CD14-positive monocyte (primary cell): Measurements from ENCODE around the gene SCMH1. TPM values are rescaled to one million over a fixed set of nuclear protein-coding genes. Genes with fewer than 3 reads are reported as not detected.

Experiments used
- DNase-seq, 3 donors: peaks; one replicate each; pipeline ENCODE4 v3.0.0-alpha.2; 2011 to 2022
- H2AFZ ChIP-seq: 2 replicates; pipeline ENCODE4 v1.6.0; 2012; ENCODE audit warnings: mild to moderate bottlenecking, low read depth, low read length, inconsistent platforms; ENCODE audit not compliant: insufficient read depth, poor library complexity, severe bottlenecking
- H3K27ac ChIP-seq, 2 donors: 1 replicate in 1 of 2; 2 replicates in 1 of 2; pipeline ENCODE4 v1.5.1; 2012 to 2013; ENCODE audit warnings: low read length in 2 of 2, control low read depth in 1 of 2, inconsistent platforms in 1 of 2, low read depth in 1 of 2, mild to moderate bottlenecking in 1 of 2
- H3K27me3 ChIP-seq, 2 donors: one replicate each; pipeline versions ENCODE4 v1.6.0 to v1.6.1; 2011 to 2013; ENCODE audit warnings: low read length in 2 of 2; ENCODE audit not compliant: control insufficient read depth in 2 of 2, insufficient read depth in 2 of 2
- H3K36me3 ChIP-seq, 2 donors: replicated peaks in 1 of 2; 1 replicate in 1 of 2; 2 replicates in 1 of 2; pipeline versions ENCODE4 v1.5.1 to v1.6.1; 2012 to 2013; ENCODE audit warnings: low read length in 2 of 2, control low read depth in 1 of 2, inconsistent platforms in 1 of 2, mild to moderate bottlenecking in 1 of 2; ENCODE audit not compliant: insufficient read depth in 2 of 2, control insufficient read depth in 1 of 2
- H3K4me1 ChIP-seq, 2 donors: 1 replicate in 1 of 2; 2 replicates in 1 of 2; pipeline versions ENCODE4 v1.5.1 to v1.6.1; 2012 to 2013; ENCODE audit warnings: low read length in 2 of 2, control low read depth in 1 of 2, inconsistent platforms in 1 of 2, mild to moderate bottlenecking in 1 of 2, moderate library complexity in 1 of 2; ENCODE audit not compliant: insufficient read depth in 2 of 2, control insufficient read depth in 1 of 2
- H3K4me2 ChIP-seq: replicated peaks from 2 replicates; pipeline ENCODE3; 2012; ENCODE audit warnings: low read length, moderate library complexity, mild to moderate bottlenecking; ENCODE audit not compliant: poor library complexity, severe bottlenecking; ENCODE audit errors: extremely low read depth
- H3K4me3 ChIP-seq, 3 experiments: fragments of 200-600 bp in 1 of 3; sonication (generic) in 1 of 3; replicated peaks in 1 of 3; 1 replicate in 2 of 3; 2 replicates in 1 of 3; pipeline ENCODE4 v1.5.1; 2011 to 2013; ENCODE audit warnings: low read length in 3 of 3, mild to moderate bottlenecking in 3 of 3, control low read depth in 2 of 3, low read depth in 2 of 3, inconsistent platforms in 1 of 3, moderate library complexity in 1 of 3
- H3K79me2 ChIP-seq: 2 replicates; pipeline ENCODE4 v1.6.0; 2012; ENCODE audit warnings: mild to moderate bottlenecking, control low read depth, inconsistent platforms, low read length, moderate library complexity; ENCODE audit not compliant: insufficient read depth
- H3K9ac ChIP-seq: 2 replicates; pipeline ENCODE4 v1.6.0; 2017; ENCODE audit warnings: low read length, mild to moderate bottlenecking; ENCODE audit not compliant: insufficient read depth, poor library complexity, severe bottlenecking
- H3K9me3 ChIP-seq, 2 donors: replicated peaks in 1 of 2; 1 replicate in 1 of 2; 2 replicates in 1 of 2; pipeline versions ENCODE4 v1.5.1 to v1.6.1; 2012 to 2013; ENCODE audit warnings: low read length in 2 of 2, control low read depth in 1 of 2; ENCODE audit not compliant: control insufficient read depth in 1 of 2, insufficient read depth in 1 of 2
- H4K20me1 ChIP-seq: 2 replicates; pipeline ENCODE4 v1.6.0; 2012; ENCODE audit warnings: mild to moderate bottlenecking, low read length, control low read depth, moderate library complexity; ENCODE audit not compliant: insufficient read depth
- H3K27ac Mint-ChIP-seq, 7 donors: one replicate each; pipeline ENCODE4 v1.8.0; 2020; ENCODE audit warnings: mild to moderate bottlenecking in 7 of 7, mixed read lengths in 7 of 7, moderate library complexity in 6 of 7, inconsistent platforms in 2 of 7
- H3K27me3 Mint-ChIP-seq, 3 donors: one replicate each; pipeline ENCODE4 v1.8.0; 2021 to 2022; ENCODE audit warnings: low read depth in 3 of 3, mild to moderate bottlenecking in 3 of 3, mixed read lengths in 3 of 3, moderate library complexity in 3 of 3, inconsistent platforms in 1 of 3
- H3K36me3 Mint-ChIP-seq, 2 donors: one replicate each; pipeline ENCODE4 v1.8.0; 2020; ENCODE audit warnings: mixed read lengths in 2 of 2, inconsistent platforms in 1 of 2, mild to moderate bottlenecking in 1 of 2
- H3K4me1 Mint-ChIP-seq: one replicate; pipeline ENCODE4 v1.8.0; 2020; ENCODE audit warnings: mild to moderate bottlenecking, mixed read lengths
- H3K4me3 Mint-ChIP-seq, 2 donors: one replicate each; pipeline ENCODE4 v1.8.0; 2020; ENCODE audit warnings: mild to moderate bottlenecking in 2 of 2, mixed read lengths in 2 of 2, moderate library complexity in 1 of 2
- H3K9me3 Mint-ChIP-seq, 7 donors: one replicate each; pipeline ENCODE4 v1.8.0; 2020 to 2022; ENCODE audit warnings: mixed read lengths in 7 of 7, mild to moderate bottlenecking in 6 of 7, moderate library complexity in 6 of 7, inconsistent platforms in 2 of 7
- WGBS: methylation state at CpG from one replicate; pipeline ENCODE4 v1.1.5; 2013; ENCODE audit warnings: missing lambda C conversion rate; ENCODE audit not compliant: insufficient coverage; 5-methylcytosine and 5-hydroxymethylcytosine counted together
- intact Hi-C, 2 donors: fragments of 100-400 bp; cut with micrococcal nuclease; formaldehyde crosslinking; loops; one replicate each; pipeline versions ENCODE4 v1.15.0 to v1.15.1; 2023
- polyA plus RNA-seq, 3 donors: library from polyadenylated mRNA; depleted of rRNA in 1 of 3; unstranded in 2 of 3; stranded (reverse) in 1 of 3; fragments of 300-500 nt in 2 of 3; fragments of >200 nt in 1 of 3; fragmentation: Illumina TruSeq in 2 of 3; gene quantifications; 1 replicate in 2 of 3; 2 replicates in 1 of 3; pipeline ENCODE4 v1.2.3, GENCODE V29; 2012 to 2021
- TF ChIP-seq, protein P1 (sequence below): fragments of 200-600 bp; IDR thresholded peaks from one replicate; pipeline ENCODE4 v1.8.0; 2022; ENCODE audit warnings: antibody characterized with exemption, mild to moderate bottlenecking

Gene SCMH1
- polyA plus RNA-seq, 3 donors = 0.66 to 12.7 (median 0.74) TPM

DNA sequence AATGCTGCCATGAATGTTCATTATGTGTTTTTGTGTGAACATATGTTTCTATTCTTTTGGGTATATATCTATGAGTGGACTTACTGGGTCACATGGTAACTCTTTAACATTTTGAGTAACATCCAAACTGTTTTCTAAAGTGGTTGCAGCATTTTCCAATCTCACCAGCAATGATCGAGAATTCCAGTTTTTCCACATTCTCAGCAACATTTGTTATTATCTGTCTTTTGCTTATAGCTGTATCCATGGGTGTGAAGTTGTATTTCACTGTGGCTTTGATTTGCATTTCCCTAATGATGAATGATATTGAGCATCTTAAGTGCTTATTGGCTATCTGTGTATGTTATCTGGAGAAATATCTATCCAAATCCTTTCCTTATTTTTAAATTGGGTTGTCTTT, 131.4 kb downstream of the SCMH1 start:
- no CpG with 5 or more reads among the region's 1 CpG for WGBS
- Histone ChIP-seq H3K4me1 (peaks cover 19 to 23% of the 10 kb centered on the region in 2 donors), H3K36me3 (peaks cover 0 to 10% of the 10 kb centered on the region in 2 donors), H3K9me3 (no peaks in the 10 kb centered on the region), H3K27me3 (no peaks in the 10 kb centered on the region), H3K9ac (no peak overlapping the region), H2AFZ (no peak overlapping the region), H3K27ac (no peak overlapping the region), H3K4me3 (no peak overlapping the region), H4K20me1 (no peaks in the 10 kb centered on the region), H3K4me2 (no peak overlapping the region), H3K79me2 (no peaks in the 10 kb centered on the region)
- intact Hi-C loops = no loop called here
- TF ChIP-seq, protein P1, sequence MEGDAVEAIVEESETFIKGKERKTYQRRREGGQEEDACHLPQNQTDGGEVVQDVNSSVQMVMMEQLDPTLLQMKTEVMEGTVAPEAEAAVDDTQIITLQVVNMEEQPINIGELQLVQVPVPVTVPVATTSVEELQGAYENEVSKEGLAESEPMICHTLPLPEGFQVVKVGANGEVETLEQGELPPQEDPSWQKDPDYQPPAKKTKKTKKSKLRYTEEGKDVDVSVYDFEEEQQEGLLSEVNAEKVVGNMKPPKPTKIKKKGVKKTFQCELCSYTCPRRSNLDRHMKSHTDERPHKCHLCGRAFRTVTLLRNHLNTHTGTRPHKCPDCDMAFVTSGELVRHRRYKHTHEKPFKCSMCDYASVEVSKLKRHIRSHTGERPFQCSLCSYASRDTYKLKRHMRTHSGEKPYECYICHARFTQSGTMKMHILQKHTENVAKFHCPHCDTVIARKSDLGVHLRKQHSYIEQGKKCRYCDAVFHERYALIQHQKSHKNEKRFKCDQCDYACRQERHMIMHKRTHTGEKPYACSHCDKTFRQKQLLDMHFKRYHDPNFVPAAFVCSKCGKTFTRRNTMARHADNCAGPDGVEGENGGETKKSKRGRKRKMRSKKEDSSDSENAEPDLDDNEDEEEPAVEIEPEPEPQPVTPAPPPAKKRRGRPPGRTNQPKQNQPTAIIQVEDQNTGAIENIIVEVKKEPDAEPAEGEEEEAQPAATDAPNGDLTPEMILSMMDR = no peak
- H3K27ac Mint-ChIP-seq = no peak overlapping the region
- peaks cover 20% of the 10 kb centered on the region for H3K4me1 Mint-ChIP-seq
- H3K9me3 Mint-ChIP-seq = no peaks in the 10 kb centered on the region
- no peak for DNase-seq
- no peak overlapping the region for H3K4me3 Mint-ChIP-seq
- peaks cover 12 to 19% of the 10 kb centered on the region in 2 donors for H3K36me3 Mint-ChIP-seq
- H3K27me3 Mint-ChIP-seq = peaks cover 0 to 1% (median 0%) of the 10 kb centered on the region in 3 donors

DNA sequence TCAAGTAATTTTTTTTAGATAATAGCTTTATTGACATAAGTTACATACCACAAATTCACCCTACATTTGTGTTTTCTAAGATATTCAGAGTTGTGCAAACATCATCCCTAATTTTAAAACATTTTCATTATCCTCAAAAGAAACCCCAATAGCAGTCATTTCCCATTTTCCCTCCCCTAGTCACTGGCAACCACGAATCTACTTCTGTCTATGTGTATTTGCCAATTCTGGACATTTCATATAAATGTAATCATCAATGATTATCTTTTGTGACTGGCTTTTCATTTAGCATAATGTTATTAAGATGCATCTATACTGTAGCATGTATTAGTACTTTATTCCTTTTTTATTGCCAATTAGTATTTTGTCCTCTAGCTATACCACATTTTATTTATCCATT, 131.8 kb downstream of the SCMH1 start:
- H3K27ac ChIP-seq = peak overlapping the region in 1 of 2 donors; percentile 63
- H3K36me3 ChIP-seq = peaks cover 0 to 10% of the 10 kb centered on the region in 2 donors
- peak overlapping the region in 1 of 2 donors; percentile 76 for H3K4me3 Mint-ChIP-seq
- no peaks in the 10 kb centered on the region for H4K20me1 ChIP-seq
- H3K27me3 ChIP-seq = no peaks in the 10 kb centered on the region
- TF ChIP-seq, protein P1 = no peak
- peak overlapping the region; percentile 58 for H3K4me2 ChIP-seq
- no peak overlapping the region for H2AFZ ChIP-seq
- no peaks in the 10 kb centered on the region for H3K9me3 Mint-ChIP-seq
- peaks cover 0 to 1% (median 0%) of the 10 kb centered on the region in 3 donors for H3K27me3 Mint-ChIP-seq
- no peak overlapping the region for H3K9ac ChIP-seq
- no peaks in the 10 kb centered on the region for H3K79me2 ChIP-seq
- intact Hi-C loops = no loop called here
- no peaks in the 10 kb centered on the region for H3K9me3 ChIP-seq
- peak overlapping the region; percentile 3 to 85 (median 65) for H3K27ac Mint-ChIP-seq
- WGBS = no CpG with 5 or more reads among the region's 1 CpG
- peak overlapping the region in 1 of 3 experiments; percentile 41 for H3K4me3 ChIP-seq
- peaks cover 19 to 23% of the 10 kb centered on the region in 2 donors for H3K4me1 ChIP-seq
- peaks cover 10 to 17% of the 10 kb centered on the region in 2 donors for H3K36me3 Mint-ChIP-seq
- peak in 1 of 3 donors; percentile 12 for DNase-seq
- H3K4me1 Mint-ChIP-seq = peaks cover 20% of the 10 kb centered on the region
